HG03378 (cell line): ENCODE data around the gene STK33.
A peak's percentile ranks its signal among the peaks of the same experiment; 100 is the strongest.

ENCODE experiments used
- ATAC-seq: cut with Tn5 transposase; IDR thresholded peaks from one replicate; pipeline ENCODE4 v1.9.1; 2021; ENCODE audit warnings: mild to moderate bottlenecking, moderate library complexity; ENCODE audit not compliant: unreplicated experiment

Gene STK33

GRCh38 chr11:8593935-8594909, at the start of gene STK33:
Gene STK33 (minus strand): TSS chr11:8594228. CDS start chr11:8474905, 119,323 bp downstream.
- peak; percentile 81 for ATAC-seq

GRCh38 chr11:8642196-8642841, 48.3 kb upstream of the STK33 start:
- ATAC-seq: no peak

GRCh38 chr11:8641332-8641731, 47.3 kb upstream of the STK33 start:
- ATAC-seq: no peak

- ATAC-seq: no peak
Observed at GRCh38 chr11:8640267-8640906, 46.4 kb upstream of the STK33 start.

- no peak for ATAC-seq
Observed at GRCh38 chr11:8639655-8640054, 45.6 kb upstream of the STK33 start.

- no peak for ATAC-seq
Observed at GRCh38 chr11:8638300-8638699, 44.3 kb upstream of the STK33 start.

GRCh38 chr11:8636127-8636526, 42.1 kb upstream of the STK33 start:
- ATAC-seq: no peak

GRCh38 chr11:8634498-8634897, 40.5 kb upstream of the STK33 start:
- no peak for ATAC-seq

- no peak for ATAC-seq
Observed at GRCh38 chr11:8631395-8632118, 37.5 kb upstream of the STK33 start.

GRCh38 chr11:8624698-8625097, 30.7 kb upstream of the STK33 start:
- ATAC-seq: no peak

- no peak for ATAC-seq
Observed at GRCh38 chr11:8621147-8621546, 27.1 kb upstream of the STK33 start.

GRCh38 chr11:8617063-8617462, 23.0 kb upstream of the STK33 start:
- no peak for ATAC-seq

- no peak for ATAC-seq
Observed at GRCh38 chr11:8615291-8616032, 21.4 kb upstream of the STK33 start.

GRCh38 chr11:8614497-8614896, 20.5 kb upstream of the STK33 start:
- ATAC-seq: no peak

- ATAC-seq: no peak
Observed at GRCh38 chr11:8613036-8613435, 19.0 kb upstream of the STK33 start.

GRCh38 chr11:8612522-8612921, 18.5 kb upstream of the STK33 start:
- ATAC-seq: no peak

- no peak for ATAC-seq
Observed at GRCh38 chr11:8610532-8611116, 16.6 kb upstream of the STK33 start.

- no peak for ATAC-seq
Observed at GRCh38 chr11:8608652-8609051, 14.6 kb upstream of the STK33 start.

- ATAC-seq: no peak
Observed at GRCh38 chr11:8605971-8606563, 12.0 kb upstream of the STK33 start.
